Measurements from ENCODE around the gene OTUD5. TPM values are rescaled to one million over a fixed set of nuclear protein-coding genes. Genes with fewer than 3 reads are reported as not detected.

Gene OTUD5
- total RNA-seq, 1 experiment from 2014 or later, result 37.1 TPM

DNA sequence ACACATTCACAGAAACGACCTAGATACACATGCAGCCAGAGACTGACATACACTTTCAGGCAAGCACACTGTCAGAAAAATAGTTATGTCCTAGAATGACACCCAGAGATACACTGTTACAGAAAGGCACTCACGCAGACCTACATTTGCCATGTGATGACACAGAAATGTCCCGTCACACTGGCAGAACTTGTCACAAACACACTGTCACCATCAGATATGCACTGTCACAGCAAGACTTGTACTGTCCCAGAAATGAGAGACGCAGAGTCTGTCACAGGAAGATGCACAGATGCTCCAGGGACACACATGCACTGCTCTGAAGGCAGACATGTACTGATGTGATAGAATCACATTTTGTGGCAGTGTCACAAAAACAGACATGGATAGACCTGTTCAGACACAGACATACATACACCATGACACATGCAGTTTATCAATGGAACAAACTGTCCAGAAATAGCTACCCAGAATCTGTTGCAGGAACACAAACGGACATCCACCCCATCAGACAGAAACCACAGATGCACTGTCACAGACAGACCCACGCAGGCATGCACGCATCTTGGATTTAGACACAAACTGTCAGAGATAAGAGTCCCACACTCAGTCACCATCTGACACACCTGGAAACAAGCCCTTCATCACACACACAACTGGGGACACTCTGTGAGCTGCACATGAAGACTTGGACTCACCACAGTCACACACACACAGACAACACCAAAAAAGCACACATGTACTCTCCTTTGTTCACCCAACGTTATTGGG is 37.3 kb downstream of the OTUD5 start:
- 0 out of 2 replicates have a peak overlapping the region, but pooled peaks have one; percentile 77 for H3K4me2 ChIP-seq
- TF ChIP-seq EZH2 (IDR thresholded peaks at IDR 0.05; ENCODE audit: low read depth), result no peak
- TF ChIP-seq, protein P1, sequence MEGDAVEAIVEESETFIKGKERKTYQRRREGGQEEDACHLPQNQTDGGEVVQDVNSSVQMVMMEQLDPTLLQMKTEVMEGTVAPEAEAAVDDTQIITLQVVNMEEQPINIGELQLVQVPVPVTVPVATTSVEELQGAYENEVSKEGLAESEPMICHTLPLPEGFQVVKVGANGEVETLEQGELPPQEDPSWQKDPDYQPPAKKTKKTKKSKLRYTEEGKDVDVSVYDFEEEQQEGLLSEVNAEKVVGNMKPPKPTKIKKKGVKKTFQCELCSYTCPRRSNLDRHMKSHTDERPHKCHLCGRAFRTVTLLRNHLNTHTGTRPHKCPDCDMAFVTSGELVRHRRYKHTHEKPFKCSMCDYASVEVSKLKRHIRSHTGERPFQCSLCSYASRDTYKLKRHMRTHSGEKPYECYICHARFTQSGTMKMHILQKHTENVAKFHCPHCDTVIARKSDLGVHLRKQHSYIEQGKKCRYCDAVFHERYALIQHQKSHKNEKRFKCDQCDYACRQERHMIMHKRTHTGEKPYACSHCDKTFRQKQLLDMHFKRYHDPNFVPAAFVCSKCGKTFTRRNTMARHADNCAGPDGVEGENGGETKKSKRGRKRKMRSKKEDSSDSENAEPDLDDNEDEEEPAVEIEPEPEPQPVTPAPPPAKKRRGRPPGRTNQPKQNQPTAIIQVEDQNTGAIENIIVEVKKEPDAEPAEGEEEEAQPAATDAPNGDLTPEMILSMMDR (conservative IDR thresholded peaks at IDR 0.05), result no peak
- no peak overlapping the region for H3K27ac ChIP-seq

DNA sequence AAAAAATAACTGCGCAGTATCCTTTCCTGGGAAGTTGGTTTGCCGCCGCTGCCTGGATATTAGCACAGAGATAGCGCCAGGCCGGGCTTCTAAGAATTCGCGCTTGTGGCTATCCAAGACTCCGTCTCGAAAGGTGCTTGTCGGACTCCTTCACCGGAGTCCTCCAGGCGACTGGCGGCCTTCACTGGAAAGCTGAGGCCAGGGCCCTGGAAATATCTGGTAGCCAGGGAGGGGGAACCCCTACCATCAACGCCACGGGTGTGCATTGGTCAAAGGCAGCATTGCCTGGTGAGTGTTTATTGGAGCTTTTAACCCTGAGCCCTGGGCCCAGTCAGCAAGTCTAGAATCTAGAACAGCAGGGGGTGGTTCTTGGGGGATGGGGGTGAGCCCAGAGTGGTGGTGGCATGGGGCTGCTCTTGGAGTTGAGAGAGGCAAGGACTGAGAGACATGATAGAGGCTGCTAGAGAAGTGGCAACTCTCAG is 38.0 kb downstream of the OTUD5 start:
- DNase-seq, result no peak
- Histone ChIP-seq H3K4me2 (peak overlapping the region; percentile 77), H3K4me1 (replicated peaks; ENCODE audit: insufficient read depth) (no peaks in the 10 kb centered on the region), H2AFZ (no peak overlapping the region), H3F3A (ENCODE audit: insufficient read depth, low read depth) (no peaks in the 10 kb centered on the region), H3K27me3 (ENCODE audit: insufficient read depth, low read depth) (no peaks in the 10 kb centered on the region), H3K9me3 (ENCODE audit: insufficient read depth, low read depth) (no peaks in the 10 kb centered on the region), H3K9me2 (ENCODE audit: insufficient read depth) (no peaks in the 10 kb centered on the region), H3K79me2 (ENCODE audit: low read depth) (no peaks in the 10 kb centered on the region), H3K27ac (no peak overlapping the region), H3K36me3 (ENCODE audit: low read depth) (no peaks in the 10 kb centered on the region), H3K4me3 (peak overlapping the region; percentile 44; the same call in 1 of the 2 replicates), H4K20me1 (ENCODE audit: insufficient read depth) (no peaks in the 10 kb centered on the region)
- intact Hi-C loops (cut with micrococcal nuclease; ENCODE audit: unreplicated experiment), result loop anchor here (5.0 kb wide), 1 partner anchor 138 kb away; the partner anchor contains the start of gene CCDC120
- CTCF ChIA-PET, result no interaction called here
- POLR2A ChIA-PET (ENCODE audit: unreplicated experiment), result interaction anchor here (0.6 kb wide), 1 partner anchor 35 kb away, joined by 3 read pairs; no protein-coding TSS in a partner anchor
- no peak for TF ChIP-seq EZH2 (IDR thresholded peaks at IDR 0.05; ENCODE audit: low read depth)
- TF ChIP-seq, protein P1 (conservative IDR thresholded peaks at IDR 0.05), result no peak
- no TSS peak for BruUV-seq (replicated peaks)

More for the DNA sequence above, 37.3 kb downstream of the OTUD5 start:
- Histone ChIP-seq H3K9me2 (ENCODE audit: insufficient read depth) (no peaks in the 10 kb centered on the region), H3K27me3 (ENCODE audit: insufficient read depth, low read depth) (no peaks in the 10 kb centered on the region), H3K4me1 (replicated peaks; ENCODE audit: insufficient read depth) (no peaks in the 10 kb centered on the region), H3K9me3 (ENCODE audit: insufficient read depth, low read depth) (no peaks in the 10 kb centered on the region), H3K36me3 (ENCODE audit: low read depth) (no peaks in the 10 kb centered on the region), H3K4me3 (no peak overlapping the region), H4K20me1 (ENCODE audit: insufficient read depth) (no peaks in the 10 kb centered on the region), H2AFZ (no peak overlapping the region), H3F3A (ENCODE audit: insufficient read depth, low read depth) (no peaks in the 10 kb centered on the region), H3K79me2 (ENCODE audit: low read depth) (no peaks in the 10 kb centered on the region)
- intact Hi-C loops (cut with micrococcal nuclease; ENCODE audit: unreplicated experiment), result loop anchor here (5.0 kb wide), 1 partner anchor 137 kb away; the partner anchor contains the start of gene CCDC120
- POLR2A ChIA-PET (ENCODE audit: unreplicated experiment), result interaction anchor here (0.6 kb wide), 1 partner anchor 34 kb away, joined by 3 read pairs; no protein-coding TSS in a partner anchor
- no peak for DNase-seq
- CTCF ChIA-PET, result no interaction called here
- no TSS peak for BruUV-seq (replicated peaks)

DNA sequence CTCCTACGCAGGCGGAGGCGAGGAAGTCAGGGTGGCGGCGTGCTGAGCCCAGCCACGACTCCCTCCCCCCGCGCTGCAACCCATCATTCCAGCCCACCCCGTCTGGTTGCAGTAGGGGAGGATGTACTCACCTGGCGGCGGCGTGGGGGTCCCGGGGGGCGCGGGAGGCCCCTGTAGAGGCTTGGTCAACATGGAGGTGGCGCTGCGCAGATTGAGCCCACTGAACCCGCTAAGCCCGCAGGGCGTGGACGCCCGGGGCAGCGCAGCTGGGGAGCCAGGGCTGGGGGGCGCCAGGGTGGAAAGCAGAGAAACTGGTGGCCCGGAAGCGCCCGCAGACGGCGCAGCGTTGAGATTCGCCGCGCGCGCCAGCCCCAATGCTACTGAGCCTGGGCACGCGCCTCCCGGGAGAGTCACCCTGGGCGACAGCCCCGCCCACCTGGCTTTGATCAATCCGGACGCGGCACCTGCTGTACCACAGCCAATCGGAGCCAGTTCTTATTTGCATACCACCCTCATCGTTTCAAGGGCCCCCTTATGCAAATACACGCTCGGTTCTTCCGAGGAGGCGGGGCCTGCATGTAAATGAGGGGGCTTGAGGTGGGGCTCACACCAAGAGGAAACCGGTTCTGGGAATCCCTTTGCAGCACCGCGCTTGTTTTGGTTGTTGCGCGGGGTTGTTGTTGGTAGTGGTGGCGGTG is 38.6 kb downstream of the OTUD5 start, which contains the start of gene PIM2:
Gene PIM2 (minus strand): TSS at position 382 of the 698 bp plus-strand sequence. CDS start 190 bp downstream, at position 192.
- intact Hi-C loops (cut with micrococcal nuclease; ENCODE audit: unreplicated experiment), result loop anchor here (5.0 kb wide), 1 partner anchor 139 kb away; the partner anchor contains the start of gene CCDC120
- TF ChIP-seq EZH2 (IDR thresholded peaks at IDR 0.05; ENCODE audit: low read depth), result no peak
- TF ChIP-seq, protein P1 (conservative IDR thresholded peaks at IDR 0.05), result no peak
- Histone ChIP-seq H3K79me2 (ENCODE audit: low read depth) (no peaks in the 10 kb centered on the region), H3K9me2 (ENCODE audit: insufficient read depth) (no peaks in the 10 kb centered on the region), H3K36me3 (ENCODE audit: low read depth) (no peaks in the 10 kb centered on the region), H3K4me1 (replicated peaks; ENCODE audit: insufficient read depth) (no peaks in the 10 kb centered on the region), H4K20me1 (ENCODE audit: insufficient read depth) (no peaks in the 10 kb centered on the region), H3K27me3 (ENCODE audit: insufficient read depth, low read depth) (no peaks in the 10 kb centered on the region), H3K4me2 (peak within 1 kb of the TSS; percentile 77), H3K4me3 (peak within 1 kb of the TSS; percentile 58; the same call in 1 of the 2 replicates), H2AFZ (0 out of 2 replicates have a peak within 1 kb of the TSS, but pooled peaks have one; percentile 52), H3F3A (ENCODE audit: insufficient read depth, low read depth) (no peaks in the 10 kb centered on the region), H3K27ac (no peak within 1 kb of the TSS), H3K9me3 (ENCODE audit: insufficient read depth, low read depth) (no peaks in the 10 kb centered on the region)
- BruUV-seq (replicated peaks), result TSS peak; percentile 18
- POLR2A ChIA-PET (ENCODE audit: unreplicated experiment), result no interaction called here
- DNase-seq, result peak; percentile 64 to 81
- CTCF ChIA-PET, result no interaction called here
